H54 (cell line): ENCODE data around the gene ZRANB1.

Experiments used
- DNase-seq: peaks from one replicate; pipeline ENCODE4 v3.0.0; 2011; ENCODE audit warnings: low spot score, mixed read lengths; ENCODE audit not compliant: insufficient read length
- FAIRE-seq: peaks from 3 replicates; lab custom pipeline; 2011; peaks lifted over from hg19 to GRCh38; lab: Jason Lieb, UNC
- POLR2A ChIP-seq: IDR thresholded peaks from 2 replicates; pipeline ENCODE4 v1.6.1; 2011; ENCODE audit warnings: low read depth, mild to moderate bottlenecking, low read length

Gene ZRANB1

DNA sequence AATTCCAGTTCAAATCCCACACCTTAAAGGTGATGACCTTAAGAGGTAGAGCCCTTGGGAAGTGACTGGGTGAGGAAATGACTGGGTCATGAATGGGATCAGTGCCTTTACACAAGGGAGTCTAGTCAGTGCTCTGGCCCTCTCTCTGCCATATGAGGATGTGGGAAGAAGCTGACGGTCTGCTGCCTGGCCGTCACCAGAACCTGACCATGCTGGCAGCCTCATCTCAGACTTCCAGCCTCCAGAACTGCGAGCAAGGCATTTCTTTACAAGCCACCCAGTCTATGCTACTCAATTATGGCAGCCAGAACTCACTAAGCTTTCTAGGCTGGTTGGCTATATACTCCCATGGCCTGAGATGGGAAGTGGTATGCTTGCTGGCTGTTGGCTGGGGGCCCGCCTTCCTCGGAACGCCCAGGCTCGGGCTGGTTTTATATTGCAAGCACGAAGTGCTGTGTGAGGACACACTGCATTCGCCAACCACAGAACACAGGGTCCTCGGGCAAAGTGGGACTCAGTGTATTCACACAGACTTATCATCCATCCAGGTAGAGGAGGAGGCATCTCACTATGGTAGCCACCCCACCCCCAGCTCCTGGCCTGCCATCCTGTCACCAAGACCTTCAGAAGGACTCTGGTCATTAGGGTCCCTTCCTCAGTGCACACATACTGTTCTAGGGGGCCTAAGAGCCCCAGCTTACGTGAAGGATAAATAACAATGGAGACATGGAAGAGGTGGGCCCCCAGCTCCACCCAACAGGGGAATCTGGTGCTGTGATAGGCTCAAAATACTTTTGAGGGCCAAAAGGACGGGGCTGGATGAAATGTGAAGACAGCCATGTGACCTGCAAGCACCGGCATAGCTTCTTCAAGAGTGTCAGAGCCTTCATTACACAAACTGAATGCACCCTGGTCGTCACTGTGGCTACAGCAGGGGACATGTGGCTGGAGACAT is 49.0 kb downstream of the ZRANB1 start:
- TF ChIP-seq POLR2A = no peak
- DNase-seq = no peak
- FAIRE-seq = no peak

DNA sequence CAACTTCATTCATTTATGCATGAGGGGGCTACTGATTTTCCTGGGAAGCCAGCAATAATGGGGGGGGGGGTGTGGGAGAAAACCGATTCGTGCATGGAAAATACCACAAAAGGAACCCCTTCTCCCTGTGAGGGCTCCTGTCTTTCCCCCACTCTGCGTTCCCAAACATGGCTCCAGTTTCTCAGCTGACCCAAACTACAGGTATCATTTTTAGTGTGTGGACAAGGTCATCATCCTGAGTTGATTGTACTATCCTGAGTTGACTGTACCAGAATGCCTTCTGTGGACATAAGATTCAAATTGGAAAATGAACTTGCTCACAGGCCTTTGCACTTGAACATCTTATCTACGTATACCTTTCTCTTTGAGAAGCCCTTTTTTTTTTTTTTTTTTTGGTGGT is 49.9 kb downstream of the ZRANB1 start:
- DNase-seq (no peak), FAIRE-seq (no peak)
- TF ChIP-seq POLR2A = no peak

DNA sequence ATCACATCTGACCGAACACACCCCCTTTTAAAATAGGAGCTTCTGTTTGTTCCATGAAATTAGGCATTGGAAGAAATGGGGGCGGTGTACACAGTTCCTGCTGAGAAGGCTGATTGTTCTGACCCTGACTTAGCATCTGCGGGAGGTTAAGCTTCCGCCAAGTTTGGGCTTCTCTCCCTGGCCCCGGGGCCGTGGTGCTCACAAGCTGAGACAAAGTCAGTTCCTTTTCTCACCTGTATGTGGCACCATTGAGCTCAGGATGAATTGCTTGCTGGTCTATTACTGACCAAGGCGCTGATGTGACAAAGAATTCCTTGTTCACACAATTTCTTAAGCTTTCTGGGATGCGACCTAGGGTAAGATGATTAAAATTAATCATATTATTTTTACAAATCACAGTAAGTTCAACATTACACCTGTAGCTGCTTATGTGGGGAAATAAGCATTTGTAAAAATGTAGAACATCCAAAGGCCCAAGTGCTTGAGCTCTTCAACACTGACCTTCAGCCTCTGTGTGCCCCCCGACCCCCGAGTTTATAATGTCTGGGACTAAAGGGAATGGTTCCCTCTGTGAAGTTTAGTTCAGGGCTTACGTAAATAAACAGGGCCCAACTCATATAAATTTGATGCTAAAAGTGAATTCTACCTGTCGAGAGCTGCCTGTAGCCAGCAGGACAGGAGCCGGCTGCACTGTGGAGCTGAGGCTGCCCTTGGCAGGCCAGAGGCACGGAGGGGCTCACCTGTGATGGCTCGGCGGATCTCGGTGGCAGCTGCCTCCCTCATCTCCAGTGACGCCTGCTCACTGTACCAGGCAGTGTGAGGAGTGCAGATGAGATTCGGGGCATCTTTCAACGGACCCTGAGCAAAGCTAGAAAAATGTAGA is 50.8 kb downstream of the ZRANB1 start:
- no peak for TF ChIP-seq POLR2A
- DNase-seq = no peak
- no peak for FAIRE-seq

DNA sequence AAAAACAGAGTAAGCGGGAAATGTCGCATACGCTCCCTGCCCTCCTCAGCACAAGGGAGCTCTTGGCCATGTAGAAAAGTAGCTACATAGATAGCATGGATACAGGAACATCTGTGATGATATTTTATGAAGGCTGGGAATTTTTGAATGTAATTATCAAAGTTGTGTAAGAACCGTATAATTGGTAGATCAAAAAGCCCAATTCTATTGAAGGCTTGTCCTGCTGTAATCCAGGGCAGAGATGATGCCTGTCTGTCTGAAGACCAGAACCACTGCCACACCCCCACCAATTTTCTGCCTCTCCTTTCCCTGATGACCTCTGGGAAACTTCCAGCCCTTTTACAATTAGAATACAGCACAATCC is 51.4 kb downstream of the ZRANB1 start:
- DNase-seq (no peak), FAIRE-seq (no peak)
- no peak for TF ChIP-seq POLR2A

DNA sequence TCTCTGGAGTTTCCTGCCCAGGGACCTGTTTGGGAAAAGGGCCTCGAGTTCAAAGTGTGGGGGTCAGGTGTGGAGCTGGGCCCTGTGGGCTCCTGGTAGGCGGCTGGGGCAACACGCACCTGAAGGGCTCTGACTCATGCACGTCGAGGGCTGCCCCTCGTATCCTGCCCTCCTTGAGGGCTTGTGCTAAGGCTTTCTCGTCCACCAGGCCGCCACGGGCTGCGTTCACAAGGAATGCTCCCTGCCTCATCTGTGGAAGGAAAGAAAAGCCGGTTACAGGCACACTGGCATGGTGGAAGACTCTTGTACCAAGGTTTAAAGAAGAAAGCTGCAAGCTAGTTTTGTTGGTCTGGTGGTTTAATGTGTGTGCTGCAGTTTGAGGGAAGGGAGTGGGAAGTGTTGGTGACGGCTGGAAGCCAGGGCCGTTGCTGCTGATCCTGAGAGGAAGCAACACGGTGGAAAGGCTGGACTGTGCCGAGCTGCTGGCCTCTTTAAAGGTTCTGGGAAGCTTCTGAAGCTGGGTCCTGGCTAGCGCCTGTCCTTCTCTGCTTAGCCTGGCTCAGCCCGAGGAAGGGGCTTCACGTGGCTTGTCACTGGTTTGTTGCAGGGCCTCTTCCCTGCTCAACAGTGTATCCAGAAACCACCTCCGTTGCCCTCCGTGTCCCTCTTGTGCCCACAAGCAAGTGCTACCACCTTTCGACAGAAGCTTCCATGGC is 52.0 kb downstream of the ZRANB1 start:
- DNase-seq (no peak), FAIRE-seq (no peak)
- no peak for TF ChIP-seq POLR2A

DNA sequence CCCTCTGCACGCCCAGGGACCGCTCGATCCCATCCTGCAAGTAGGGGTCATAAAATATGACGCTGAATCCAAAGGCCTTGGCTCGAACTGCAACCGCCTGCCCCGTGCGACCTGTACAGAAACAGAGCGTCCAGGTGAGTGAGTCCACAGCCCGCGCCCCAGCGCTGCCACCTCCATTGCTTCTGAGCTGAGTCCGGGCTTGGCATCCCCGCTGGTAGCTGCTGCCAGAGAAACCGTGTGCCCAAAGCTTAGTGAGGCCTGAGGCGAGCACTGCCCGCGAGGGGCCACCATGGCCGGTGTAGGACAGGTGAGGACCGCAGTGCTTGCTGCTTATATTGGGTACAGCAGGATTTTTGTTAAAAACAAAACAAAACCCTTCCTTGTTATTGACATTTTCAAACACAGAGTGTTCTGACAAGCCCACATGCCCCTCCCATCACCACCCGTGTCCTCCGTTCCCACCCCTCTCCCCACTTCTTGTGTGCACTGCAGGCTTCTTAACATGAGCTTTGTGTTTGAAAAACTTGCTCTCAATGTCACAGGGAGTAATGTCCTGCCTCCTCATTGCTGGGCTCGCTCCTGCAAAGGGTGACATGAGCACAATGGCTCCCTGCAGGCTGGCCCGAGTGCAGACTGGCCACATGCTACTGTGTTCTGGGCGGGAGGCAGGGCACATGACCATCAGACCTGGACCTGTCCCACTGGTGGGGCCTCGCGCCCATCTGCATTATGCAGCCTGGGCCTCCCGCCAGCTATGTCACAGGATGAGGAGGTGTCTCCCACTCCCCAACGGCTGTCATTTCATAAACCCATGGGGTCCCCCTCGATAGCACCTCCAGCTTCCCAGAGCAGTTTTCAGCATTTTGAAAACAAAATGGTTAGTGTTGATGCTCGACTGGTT is 52.9 kb downstream of the ZRANB1 start:
- DNase-seq = no peak
- FAIRE-seq = no peak
- TF ChIP-seq POLR2A = no peak

DNA sequence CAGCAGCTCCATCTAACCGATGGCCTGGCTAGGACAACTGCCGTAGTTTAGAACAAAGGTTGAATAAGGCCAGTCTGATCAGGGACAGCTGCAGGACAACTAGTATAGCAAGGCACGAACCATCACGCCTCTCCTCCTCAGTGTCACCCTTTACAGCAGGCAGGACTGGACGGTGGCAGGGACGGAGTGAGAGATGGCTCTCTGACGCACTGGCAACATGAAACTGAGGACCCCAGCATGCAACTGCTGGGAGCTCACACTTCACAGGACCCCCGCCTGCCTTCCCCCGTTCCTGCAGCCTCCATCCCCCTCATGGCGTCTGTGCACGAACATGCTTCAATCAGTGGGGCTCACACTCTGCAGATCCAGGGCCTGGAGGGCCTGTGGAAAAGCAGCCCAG is 53.7 kb downstream of the ZRANB1 start:
- no peak for FAIRE-seq
- DNase-seq = no peak
- no peak for TF ChIP-seq POLR2A

DNA sequence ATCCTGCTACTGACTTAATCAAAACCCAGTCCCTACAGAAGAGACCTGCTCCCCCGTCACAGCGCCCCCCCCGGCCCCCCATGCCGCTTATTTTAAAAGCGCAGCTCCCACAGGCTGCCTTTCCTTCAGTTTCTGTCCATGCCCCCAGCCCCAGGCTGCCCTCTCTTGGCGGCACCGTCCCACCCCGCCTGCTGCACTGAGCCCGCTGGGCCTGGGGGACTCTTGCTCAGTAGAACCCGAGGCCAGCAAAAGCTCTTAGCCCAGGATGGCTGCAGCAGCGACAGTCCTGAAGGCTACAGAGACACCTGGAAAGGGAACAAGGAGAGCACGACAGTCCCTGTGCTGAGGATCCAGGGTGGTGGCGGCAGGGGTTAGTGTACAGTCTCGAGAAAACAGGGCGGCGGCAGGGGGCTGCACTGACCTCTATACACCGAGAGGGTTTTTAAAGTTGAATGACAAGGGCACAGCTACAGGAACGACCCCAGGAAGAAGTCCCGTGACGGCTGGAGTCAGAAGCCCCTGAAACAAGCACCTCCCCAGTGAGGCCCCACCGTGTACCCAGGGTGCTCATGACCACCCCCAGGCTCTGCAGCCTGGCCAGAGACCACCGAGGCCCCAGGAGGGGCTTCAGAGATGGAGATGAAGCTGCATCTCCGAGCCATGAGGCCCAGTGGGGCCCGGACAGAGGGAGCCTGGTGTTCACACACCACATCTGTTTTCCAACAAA is 54.4 kb downstream of the ZRANB1 start:
- FAIRE-seq = no peak
- no peak for TF ChIP-seq POLR2A
- no peak for DNase-seq

DNA sequence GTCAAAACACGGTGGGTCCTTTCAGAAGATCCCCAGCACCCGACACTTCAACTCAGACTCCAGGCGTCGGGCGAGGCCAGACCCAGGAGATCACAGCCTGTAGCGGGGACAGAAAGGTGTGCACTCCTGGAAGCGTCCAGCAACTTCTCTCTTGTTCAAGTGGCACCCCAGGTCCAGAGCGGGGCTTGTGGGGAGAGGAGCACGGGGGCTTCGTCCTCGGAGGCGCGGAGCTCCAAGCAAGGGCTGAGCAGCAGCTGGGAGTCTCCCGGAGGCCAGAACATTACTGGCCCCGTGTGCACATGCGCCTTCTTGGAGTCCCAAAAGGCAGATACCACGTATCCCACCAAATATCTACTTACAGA is 54.9 kb downstream of the ZRANB1 start:
- no peak for DNase-seq
- TF ChIP-seq POLR2A = no peak
- no peak for FAIRE-seq

DNA sequence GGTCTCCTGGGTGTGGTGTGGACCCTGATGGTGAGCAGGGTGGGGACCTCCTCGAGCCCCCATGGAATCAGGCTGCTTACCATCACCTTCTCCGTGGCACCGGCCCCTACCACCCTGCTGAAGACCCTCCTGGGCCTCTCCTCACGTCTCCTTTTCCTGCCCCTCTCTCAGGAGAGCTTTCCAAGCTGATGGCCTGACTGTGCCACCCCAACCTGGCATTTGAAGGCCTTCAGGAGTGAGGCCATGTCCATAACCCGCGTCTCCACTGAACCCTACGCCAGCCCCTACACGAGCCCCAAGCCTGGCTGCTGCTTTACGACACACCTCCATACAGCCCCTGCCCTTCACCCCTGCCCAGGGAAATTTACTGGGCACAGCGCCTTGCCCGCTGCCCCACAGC is 55.4 kb downstream of the ZRANB1 start:
- FAIRE-seq = no peak
- TF ChIP-seq POLR2A = no peak
- no peak for DNase-seq

DNA sequence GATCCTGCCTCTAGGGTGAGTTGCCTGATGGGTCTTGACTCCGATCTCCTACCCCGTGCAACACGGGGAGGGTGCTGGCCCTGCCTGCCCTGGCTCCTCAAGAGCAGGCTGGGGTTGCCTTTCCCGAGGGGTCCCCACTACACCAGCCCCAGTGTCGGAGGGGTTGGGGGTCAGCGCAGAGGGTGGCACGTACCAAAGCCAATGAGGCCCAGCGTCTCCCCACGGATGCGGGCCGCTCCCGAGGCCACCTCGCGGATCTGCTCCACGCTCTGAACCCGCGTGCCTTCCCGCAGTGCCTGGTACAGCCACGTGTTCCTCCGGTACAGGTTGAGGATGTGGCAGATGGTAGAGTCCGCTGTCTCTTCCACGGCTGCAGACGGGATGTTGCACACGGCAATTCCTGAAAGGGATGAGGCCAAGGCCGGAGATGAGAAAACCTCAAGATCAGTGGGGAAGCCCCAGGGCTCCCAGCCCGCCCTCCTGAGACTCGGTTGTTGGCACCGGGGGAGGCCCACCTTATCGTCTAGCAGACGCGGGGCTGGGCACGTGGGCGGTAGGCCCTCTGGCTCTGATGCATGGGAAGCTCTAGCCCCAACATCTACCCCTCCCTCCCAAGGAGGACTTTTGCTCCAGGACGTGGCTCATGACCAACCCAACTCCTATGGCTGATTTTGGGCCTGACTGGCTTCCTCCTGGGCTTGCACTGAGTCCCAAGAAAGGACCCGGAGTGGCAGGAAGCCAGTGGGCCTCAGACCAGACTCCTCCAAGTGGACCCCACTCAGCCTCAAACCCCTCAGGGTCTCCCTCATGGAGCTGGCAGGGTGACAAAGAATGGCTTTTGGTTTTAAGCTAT is 56.1 kb downstream of the ZRANB1 start:
- TF ChIP-seq POLR2A = no peak
- no peak for FAIRE-seq

More for the DNA sequence above, 56.1 kb downstream of the ZRANB1 start:
- DNase-seq = no peak
